ENCODE results near the gene RPIA.

The RPIA gene

DNA sequence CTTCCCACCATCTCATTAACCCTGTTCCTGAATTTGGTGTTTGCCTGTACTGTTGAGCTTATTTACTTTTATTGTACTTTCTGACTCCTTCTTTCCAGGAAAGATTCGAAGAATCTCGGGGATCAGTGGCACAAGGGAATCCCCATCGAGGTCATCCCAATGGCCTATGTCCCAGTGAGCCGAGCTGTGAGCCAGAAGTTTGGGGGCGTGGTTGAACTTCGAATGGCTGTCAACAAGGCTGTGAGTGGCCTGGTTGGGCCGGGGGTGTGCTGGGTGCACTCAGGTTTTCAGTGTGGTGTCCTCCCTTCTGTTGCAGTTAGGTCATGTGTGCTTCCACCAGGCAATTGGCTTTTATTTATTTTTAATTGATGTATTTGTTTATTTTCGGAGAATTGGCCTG, 45.0 kb downstream of the RPIA start:
- ChIA-PET CTCF (no interaction called here), POLR2A (ENCODE audit: low non-redundant PET) (no interaction called here)
- H3K27ac ChIP-seq, result no peak overlapping the region
- no peak for DNase-seq (ENCODE audit: low spot score)
- TF ChIP-seq, protein P1, sequence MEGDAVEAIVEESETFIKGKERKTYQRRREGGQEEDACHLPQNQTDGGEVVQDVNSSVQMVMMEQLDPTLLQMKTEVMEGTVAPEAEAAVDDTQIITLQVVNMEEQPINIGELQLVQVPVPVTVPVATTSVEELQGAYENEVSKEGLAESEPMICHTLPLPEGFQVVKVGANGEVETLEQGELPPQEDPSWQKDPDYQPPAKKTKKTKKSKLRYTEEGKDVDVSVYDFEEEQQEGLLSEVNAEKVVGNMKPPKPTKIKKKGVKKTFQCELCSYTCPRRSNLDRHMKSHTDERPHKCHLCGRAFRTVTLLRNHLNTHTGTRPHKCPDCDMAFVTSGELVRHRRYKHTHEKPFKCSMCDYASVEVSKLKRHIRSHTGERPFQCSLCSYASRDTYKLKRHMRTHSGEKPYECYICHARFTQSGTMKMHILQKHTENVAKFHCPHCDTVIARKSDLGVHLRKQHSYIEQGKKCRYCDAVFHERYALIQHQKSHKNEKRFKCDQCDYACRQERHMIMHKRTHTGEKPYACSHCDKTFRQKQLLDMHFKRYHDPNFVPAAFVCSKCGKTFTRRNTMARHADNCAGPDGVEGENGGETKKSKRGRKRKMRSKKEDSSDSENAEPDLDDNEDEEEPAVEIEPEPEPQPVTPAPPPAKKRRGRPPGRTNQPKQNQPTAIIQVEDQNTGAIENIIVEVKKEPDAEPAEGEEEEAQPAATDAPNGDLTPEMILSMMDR (conservative IDR thresholded peaks at IDR 0.05; ENCODE audit: low read depth), result no peak

DNA sequence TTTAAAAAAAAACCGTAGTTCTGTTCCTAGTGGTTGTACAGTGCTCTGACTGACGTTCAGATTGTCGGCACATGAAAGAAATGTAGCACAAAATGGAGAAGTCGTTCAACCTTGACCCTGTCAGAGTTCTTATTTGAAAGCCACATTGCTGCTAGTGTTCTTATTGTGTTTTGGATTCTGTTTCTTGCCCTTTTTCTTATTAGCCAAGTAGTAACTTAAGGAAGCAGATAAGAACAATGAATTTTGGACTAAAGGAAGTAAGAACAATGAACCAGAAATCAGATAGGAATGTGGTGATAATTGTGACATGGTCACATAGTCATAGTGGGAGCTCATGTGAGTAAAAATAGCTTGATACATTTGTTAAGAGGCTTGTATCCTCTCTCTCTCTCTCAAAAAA, 45.9 kb downstream of the RPIA start:
- POLR2A ChIA-PET (ENCODE audit: low non-redundant PET), result no interaction called here
- TF ChIP-seq, protein P1 (conservative IDR thresholded peaks at IDR 0.05; ENCODE audit: low read depth), result no peak
- CTCF ChIA-PET, result interaction anchor here (0.6 kb wide), 1 partner anchor 24 kb away, joined by 5 read pairs; no protein-coding TSS in a partner anchor
- DNase-seq (ENCODE audit: low spot score), result no peak
- no peak overlapping the region for H3K27ac ChIP-seq

DNA sequence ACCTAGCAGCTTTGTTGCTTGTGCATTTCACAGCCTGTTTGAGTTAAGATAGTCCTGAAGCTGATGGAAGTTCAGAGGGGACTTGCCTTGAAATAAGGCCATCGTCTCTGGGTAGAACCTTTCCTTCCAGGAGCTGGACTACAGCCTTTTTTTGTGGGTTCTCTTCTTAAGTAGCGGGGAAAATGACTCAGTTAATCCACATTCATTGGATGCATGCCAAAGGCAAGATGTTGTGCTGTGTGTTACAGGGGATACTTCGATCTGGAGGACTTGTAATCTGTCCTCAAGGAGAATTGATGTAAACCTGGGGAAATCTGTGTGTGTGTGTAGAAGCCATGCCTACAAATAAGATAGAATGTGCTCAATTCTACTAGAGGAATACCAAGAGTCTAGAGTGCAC, 46.8 kb downstream of the RPIA start:
- TF ChIP-seq, protein P1 (conservative IDR thresholded peaks at IDR 0.05; ENCODE audit: low read depth), result no peak
- no peak overlapping the region for H3K27ac ChIP-seq
- CTCF ChIA-PET, result no interaction called here
- POLR2A ChIA-PET (ENCODE audit: low non-redundant PET), result no interaction called here
- DNase-seq (ENCODE audit: low spot score), result no peak

GRCh38 chr2:88739985-88740600, 48.6 kb downstream of the RPIA start:
- CTCF ChIA-PET, result interaction anchor here (0.6 to 1.0 kb wide), 4 partner anchors 17 to 307 kb away, joined by 3 to 4 read pairs (median 3); no protein-coding TSS in a partner anchor
- TF ChIP-seq, protein P1 (conservative IDR thresholded peaks at IDR 0.05; ENCODE audit: low read depth), result peak; percentile 92
- DNase-seq (ENCODE audit: low spot score), result peak; percentile 64
- POLR2A ChIA-PET (ENCODE audit: low non-redundant PET), result no interaction called here
- no peak overlapping the region for H3K27ac ChIP-seq

- TF ChIP-seq, protein P1 (conservative IDR thresholded peaks at IDR 0.05; ENCODE audit: low read depth), result no peak
- CTCF ChIA-PET, result no interaction called here
- POLR2A ChIA-PET (ENCODE audit: low non-redundant PET), result no interaction called here
- DNase-seq (ENCODE audit: low spot score), result no peak
- no peak overlapping the region for H3K27ac ChIP-seq
Measured at GRCh38 chr2:88746929-88747490, 55.5 kb downstream of the RPIA start.

DNA sequence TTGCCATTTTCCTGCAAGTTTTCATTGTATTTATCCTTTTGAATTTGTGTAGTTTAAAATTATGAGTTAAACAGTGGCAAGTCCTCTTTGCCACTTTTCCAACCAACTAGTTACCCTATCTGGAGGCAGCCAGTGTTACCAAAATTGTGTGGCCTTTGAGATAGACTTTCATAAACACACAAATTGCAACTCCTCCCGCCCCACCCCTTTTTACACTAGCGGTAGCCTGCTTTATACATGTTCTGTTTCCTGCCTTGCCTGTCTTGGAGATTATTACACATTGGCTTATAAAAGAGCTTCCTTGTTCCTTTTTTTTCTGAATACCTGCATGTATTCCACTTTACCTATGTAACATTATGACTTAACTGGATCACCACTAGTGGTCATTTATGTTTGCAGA, 56.5 kb downstream of the RPIA start:
- H3K27ac ChIP-seq, result no peak overlapping the region
- ChIA-PET CTCF (no interaction called here), POLR2A (ENCODE audit: low non-redundant PET) (no interaction called here)
- DNase-seq (ENCODE audit: low spot score), result no peak
- TF ChIP-seq, protein P1 (conservative IDR thresholded peaks at IDR 0.05; ENCODE audit: low read depth), result no peak

All from RWPE1 (cell line).